K562 (cell line): ENCODE data around the gene SLC9B2. TPM values are rescaled to one million over a fixed set of nuclear protein-coding genes. Genes with fewer than 3 reads are reported as not detected.

Source experiments
- AFF4 ChIP-seq: sonication (generic); formaldehyde crosslinking; IDR thresholded peaks from 2 replicates; pipeline ENCODE4 v1.8.0; 2023; ENCODE audit warnings: mild to moderate bottlenecking, missing genetic modification reagents
- BRD4 ChIP-seq: fragments of 200-600 bp; sonication (generic); IDR thresholded peaks from 2 replicates; pipeline ENCODE4 v1.6.1; 2017; ENCODE audit warnings: inconsistent platforms
- CREB5 ChIP-seq: fragments of 250-450 bp; sonication (Bioruptor Pico); IDR thresholded peaks from 2 replicates; pipeline ENCODE4 v1.5.0; 2020; ENCODE audit warnings: mild to moderate bottlenecking
- CREM ChIP-seq: IDR thresholded peaks from 2 replicates; pipeline ENCODE4 v1.6.1; 2014; ENCODE audit warnings: antibody characterized with exemption, low read depth
- E2F6 ChIP-seq, 2 experiments: IDR thresholded peaks; 2 replicates each; pipeline ENCODE4 v1.6.1; 2011; ENCODE audit warnings: borderline replicate concordance in 1 of 2, control low read depth in 1 of 2, low read depth in 1 of 2, low read length in 1 of 2, mild to moderate bottlenecking in 1 of 2, mixed read lengths in 1 of 2, moderate library complexity in 1 of 2; ENCODE audit not compliant: insufficient read depth in 1 of 2, insufficient read length in 1 of 2, poor library complexity in 1 of 2, severe bottlenecking in 1 of 2; ENCODE audit errors: extremely low read depth in 1 of 2
- ETS1 ChIP-seq: conservative IDR thresholded peaks from 2 replicates; pipeline ENCODE4 v1.6.1; 2011; ENCODE audit warnings: low read depth, mild to moderate bottlenecking, low read length; ENCODE audit not compliant: control insufficient read depth
- ETV1 ChIP-seq: fragments of 450-650 bp; conservative IDR thresholded peaks from 2 replicates; pipeline ENCODE4 v1.6.1; 2016; ENCODE audit warnings: missing genetic modification characterization, control low read depth, low read depth, missing compliant biosample characterization
- HDGF ChIP-seq: fragments of 450-650 bp; IDR thresholded peaks from 2 replicates; pipeline ENCODE4 v1.6.1; 2016
- MEIS2 ChIP-seq: fragments of 450-650 bp; IDR thresholded peaks from 2 replicates; pipeline ENCODE4 v1.6.1; 2014; ENCODE audit warnings: mild to moderate bottlenecking; ENCODE audit not compliant: partially characterized antibody
- PHB2 ChIP-seq: fragments of 450-650 bp; IDR thresholded peaks from 2 replicates; pipeline ENCODE4 v1.6.1; 2017; ENCODE audit warnings: low read depth
- POLR2A ChIP-seq: fragments of 450-650 bp; conservative IDR thresholded peaks from 2 replicates; pipeline ENCODE4 v1.6.1; 2016
- RB1 ChIP-seq: fragments of 450-650 bp; IDR thresholded peaks from 2 replicates; pipeline ENCODE4 v1.6.1; 2017; ENCODE audit warnings: low read depth, mild to moderate bottlenecking
- RBM25 ChIP-seq: fragments of 200-400 bp; formaldehyde crosslinking; IDR thresholded peaks from 2 replicates; pipeline ENCODE4 v1.6.1; 2018; ENCODE audit warnings: low read length, low read depth, moderate library complexity; ENCODE audit not compliant: severe bottlenecking
- SMARCE1 ChIP-seq: fragments of 450-650 bp; IDR thresholded peaks from 2 replicates; pipeline ENCODE4 v1.7.1; 2016; ENCODE audit warnings: mild to moderate bottlenecking
- ZKSCAN3 ChIP-seq: fragments of 250-450 bp; sonication (Bioruptor Pico); IDR thresholded peaks from 2 replicates; pipeline ENCODE4 v1.4.0; 2020
- ZNF140 ChIP-seq: fragments of 250-450 bp; sonication (Bioruptor Pico); IDR thresholded peaks from 2 replicates; pipeline ENCODE4 v1.8.0; 2021; ENCODE audit warnings: moderate library complexity, mild to moderate bottlenecking, inconsistent platforms
- ZNF316 ChIP-seq: fragments of 450-650 bp; IDR thresholded peaks from 2 replicates; pipeline ENCODE4 v1.6.1; 2016
- ZNF398 ChIP-seq: fragments of 250-450 bp; sonication (Bioruptor Pico); IDR thresholded peaks from 2 replicates; pipeline ENCODE4 v1.8.0; 2021; ENCODE audit warnings: moderate library complexity, mild to moderate bottlenecking, inconsistent platforms
- polyA plus RNA-seq, 8 experiments: library from polyadenylated mRNA; depleted of rRNA in 4 of 8; stranded (reverse) in 5 of 8; unstranded in 3 of 8; fragments of >200 nt; fragmentation: Nextera tagmentation in 2 of 8; fragmentation: Illumina TruSeq in 1 of 8; extraction: Ambion mirVana in 2 of 8; extraction: Trizol in 1 of 8; gene quantifications; 2 replicates each; pipeline versions ENCODE4 v1.2.1 to v1.2.3, GENCODE V29; 2011 to 2014; ENCODE audit warnings: inconsistent platforms in 1 of 8, missing spikeins in 1 of 8
- total RNA-seq, 7 experiments: library from RNA; depleted of rRNA in 6 of 7; stranded (reverse); fragments of >200 nt in 6 of 7; fragmentation: Illumina TruSeq in 2 of 7; extraction: Trizol in 2 of 7; gene quantifications; 2 replicates each; pipeline versions ENCODE4 v1.2.1 to v1.2.3, GENCODE V29; 2011 to 2021; ENCODE audit warnings: low replicate concordance in 1 of 7

Gene SLC9B2
- total and polyA plus RNA-seq, 9 of the 15 experiments (the other 6 are each of a cell fraction or from before 2014, with no cell fraction given) = 6.6 to 14.6 (median 11.4) TPM

GRCh38 chr4:103019308-103020124 lies 57.0 kb downstream of the SLC9B2 start, which contains the start of gene SLC9B1 (continued):
- TF ChIP-seq ZNF398 (CRISPR knock-in tag) (no peak), SMARCE1 (peak; percentile 55; the same call in 1 of the 2 replicates), RB1 (0 out of 2 replicates have a peak, but pooled peaks have one; percentile 69), ZKSCAN3 (no peak), ZNF140 (CRISPR knock-in tag) (no peak), POLR2A (peak; percentile 89), CREB5 (no peak), ZNF316 (no peak), ETV1 (peak; percentile 59; the same call in 1 of the 2 replicates), ETS1 (peak; percentile 70; the same call in 1 of the 2 replicates), BRD4 (peak; percentile 44; the same call in 1 of the 2 replicates), AFF4 (peak; percentile 74; the same call in 1 of the 2 replicates), MEIS2 (peak; percentile 43), HDGF (no peak), RBM25 (no peak), E2F6 (IDR thresholded peaks at IDR 0.05; ENCODE audit: borderline replicate concordance in 1 of 2, extremely low read depth in 1 of 2, insufficient read depth in 1 of 2, insufficient read length in 1 of 2, low read depth in 1 of 2, low read length in 1 of 2, poor library complexity in 1 of 2, severe bottlenecking in 1 of 2) (peak; percentile 83 to 94), PHB2 (no peak; the same call in 1 of the 2 replicates), CREM (peak; percentile 100)
